Measurements from ENCODE around the gene CTNNA2.

The CTNNA2 gene

GRCh38 chr2:79512442-79513401 is at the start of gene CTNNA2:
TSS of gene CTNNA2 (plus strand) at chr2:79513051.
- DNase-seq (ENCODE audit: low spot score) = no peak

GRCh38 chr2:79487399-79487798 is 25.5 kb upstream of the CTNNA2 start:
- DNase-seq (ENCODE audit: low spot score) = no peak

- no peak for DNase-seq (ENCODE audit: low spot score)
These were observed 1.4 kb upstream of the CTNNA2 start for GRCh38 chr2:79511320-79511951.

- no peak for DNase-seq (ENCODE audit: low spot score)
These were observed 860 bp downstream of the CTNNA2 start for GRCh38 chr2:79513711-79514110.

- DNase-seq (ENCODE audit: low spot score) = no peak
These were observed 16.8 kb downstream of the CTNNA2 start for GRCh38 chr2:79529636-79530035.

GRCh38 chr2:79530443-79530842 is 17.6 kb downstream of the CTNNA2 start:
- no peak for DNase-seq (ENCODE audit: low spot score)

GRCh38 chr2:79547568-79547967 is 34.7 kb downstream of the CTNNA2 start:
- DNase-seq (ENCODE audit: low spot score) = no peak

- DNase-seq (ENCODE audit: low spot score) = no peak
These were observed 39.8 kb downstream of the CTNNA2 start for GRCh38 chr2:79552653-79553052.

GRCh38 chr2:79554899-79555298 is 42.0 kb downstream of the CTNNA2 start:
- no peak for DNase-seq (ENCODE audit: low spot score)

GRCh38 chr2:79564065-79564464 is 51.2 kb downstream of the CTNNA2 start:
- no peak for DNase-seq (ENCODE audit: low spot score)

- no peak for DNase-seq (ENCODE audit: low spot score)
These were observed 56.2 kb downstream of the CTNNA2 start for GRCh38 chr2:79569048-79569447.

- DNase-seq (ENCODE audit: low spot score) = no peak
These were observed 61.2 kb downstream of the CTNNA2 start for GRCh38 chr2:79573895-79574674.

GRCh38 chr2:79576451-79576850 is 63.6 kb downstream of the CTNNA2 start:
- DNase-seq (ENCODE audit: low spot score) = no peak

- no peak for DNase-seq (ENCODE audit: low spot score)
These were observed 66.1 kb downstream of the CTNNA2 start for GRCh38 chr2:79578952-79579351.

- DNase-seq (ENCODE audit: low spot score) = no peak
These were observed 67.3 kb downstream of the CTNNA2 start for GRCh38 chr2:79580175-79580574.

- DNase-seq (ENCODE audit: low spot score) = no peak
These were observed 73.0 kb downstream of the CTNNA2 start for GRCh38 chr2:79585701-79586433.

- DNase-seq (ENCODE audit: low spot score) = no peak
These were observed 78.4 kb downstream of the CTNNA2 start for GRCh38 chr2:79591281-79591680.

- no peak for DNase-seq (ENCODE audit: low spot score)
These were observed 80.5 kb downstream of the CTNNA2 start for GRCh38 chr2:79593237-79593867.

- DNase-seq (ENCODE audit: low spot score) = no peak
These were observed 83.6 kb downstream of the CTNNA2 start for GRCh38 chr2:79596403-79596802.

- DNase-seq (ENCODE audit: low spot score) = no peak
These were observed 91.9 kb downstream of the CTNNA2 start for GRCh38 chr2:79604748-79605147.

GRCh38 chr2:79611448-79612016 is 98.7 kb downstream of the CTNNA2 start:
- no peak for DNase-seq (ENCODE audit: low spot score)
